GM23338 (cell line): Measurements from ENCODE around the gene DAB1. TPM values are rescaled to one million over a fixed set of nuclear protein-coding genes. Genes with fewer than 3 reads are reported as not detected.
A peak's percentile ranks its signal among the peaks of the same experiment; 100 is the strongest.

Experiments
- ATAC-seq: fragments of 200-7000 bp; cut with Tn5 transposase; 3 replicates; pipeline ENCODE4 v1.9.1; 2020
- DNase-seq: peaks from one replicate; pipeline ENCODE4 v3.0.0-alpha.2; 2015; ENCODE audit warnings: low spot score
- H2AFZ ChIP-seq: fragments of 200-600 bp; sonication (generic); 2 replicates; pipeline ENCODE4 v1.8.0; 2016; ENCODE audit warnings: antibody characterized with exemption, mild to moderate bottlenecking, moderate library complexity
- H3F3A ChIP-seq: fragments of 200-600 bp; sonication (generic); replicated peaks from 2 replicates; pipeline ENCODE4 v1.8.0; 2017; ENCODE audit warnings: antibody characterized with exemption, mixed run types, low read depth
- H3K27ac ChIP-seq: fragments of 200-600 bp; sonication (generic); 2 replicates; pipeline ENCODE4 v1.6.1; 2016; ENCODE audit warnings: low read depth
- H3K27me3 ChIP-seq: fragments of 200-600 bp; sonication (generic); 2 replicates; pipeline ENCODE4 v1.8.0; 2016; ENCODE audit warnings: mild to moderate bottlenecking, mixed run types, moderate library complexity; ENCODE audit not compliant: insufficient read depth
- H3K36me3 ChIP-seq: fragments of 200-600 bp; sonication (generic); 2 replicates; pipeline ENCODE4 v1.8.0; 2016; ENCODE audit warnings: mild to moderate bottlenecking; ENCODE audit not compliant: insufficient read depth
- H3K4me1 ChIP-seq: fragments of 200-600 bp; sonication (generic); 2 replicates; pipeline ENCODE4 v1.8.0; 2016; ENCODE audit warnings: mild to moderate bottlenecking, moderate library complexity; ENCODE audit not compliant: insufficient read depth
- H3K4me2 ChIP-seq: fragments of 200-600 bp; sonication (generic); 2 replicates; pipeline ENCODE4 v1.7.1; 2017; ENCODE audit warnings: mixed run types
- H3K4me3 ChIP-seq: fragments of 200-600 bp; sonication (generic); 2 replicates; pipeline ENCODE4 v1.6.1; 2016; ENCODE audit warnings: mixed run types
- H3K79me2 ChIP-seq: fragments of 200-600 bp; sonication (generic); replicated peaks from 2 replicates; pipeline ENCODE4 v1.8.0; 2017; ENCODE audit warnings: mild to moderate bottlenecking; ENCODE audit not compliant: insufficient read depth
- H3K9me2 ChIP-seq: fragments of 200-600 bp; sonication (generic); 2 replicates; pipeline ENCODE4 v1.8.0; 2017; ENCODE audit not compliant: insufficient read depth
- H4K20me1 ChIP-seq: fragments of 200-600 bp; sonication (generic); replicated peaks from 2 replicates; pipeline ENCODE4 v1.8.0; 2017; ENCODE audit warnings: mild to moderate bottlenecking; ENCODE audit not compliant: insufficient read depth
- H3K27ac Mint-ChIP-seq: 2 replicates; pipeline ENCODE4 v1.8.0; 2020; ENCODE audit warnings: inconsistent platforms, mild to moderate bottlenecking, moderate library complexity, mixed read lengths
- H3K27me3 Mint-ChIP-seq: 3 replicates; pipeline ENCODE4 v1.8.0; 2022; ENCODE audit warnings: low read depth, mild to moderate bottlenecking, moderate library complexity, mixed read lengths, inconsistent platforms; ENCODE audit not compliant: insufficient read depth, poor library complexity
- H3K36me3 Mint-ChIP-seq: 3 replicates; pipeline ENCODE4 v1.8.0; 2021; ENCODE audit warnings: low read depth, mild to moderate bottlenecking, inconsistent platforms, moderate library complexity, mixed read lengths
- H3K4me1 Mint-ChIP-seq: 3 replicates; pipeline ENCODE4 v1.8.0; 2020; ENCODE audit warnings: mild to moderate bottlenecking, inconsistent platforms, mixed read lengths
- H3K4me3 Mint-ChIP-seq: 3 replicates; pipeline ENCODE4 v1.8.0; 2021; ENCODE audit warnings: moderate library complexity, mild to moderate bottlenecking, inconsistent platforms, mixed read lengths
- H3K9me3 Mint-ChIP-seq: 3 replicates; pipeline ENCODE4 v1.8.0; 2020; ENCODE audit warnings: moderate library complexity, mild to moderate bottlenecking, inconsistent platforms, mixed read lengths
- CTCF ChIP-seq, 2 experiments: fragments of 200-600 bp in 1 of 2; sonication (generic) in 1 of 2; conservative IDR thresholded peaks; 2 replicates each; pipeline versions ENCODE4 v1.5.1 to v1.6.1; 2016 to 2017; ENCODE audit warnings: antibody characterized with exemption in 2 of 2, low read depth in 2 of 2, mild to moderate bottlenecking in 2 of 2, moderate library complexity in 1 of 2
- EZH2 ChIP-seq: fragments of 200-600 bp; sonication (generic); IDR thresholded peaks from one replicate; pipeline ENCODE4 v1.8.0; 2017; ENCODE audit warnings: antibody characterized with exemption, mild to moderate bottlenecking, low read depth; ENCODE audit not compliant: unreplicated experiment
- NANOG ChIP-seq: IDR thresholded peaks from 2 replicates; pipeline ENCODE4 v1.6.1; 2016; ENCODE audit warnings: antibody characterized with exemption, borderline replicate concordance
- REST ChIP-seq: IDR thresholded peaks from one replicate; pipeline ENCODE4 v1.6.1; 2018; ENCODE audit warnings: antibody characterized with exemption; ENCODE audit not compliant: unreplicated experiment
- STAT1 ChIP-seq: IDR thresholded peaks from one replicate; pipeline ENCODE4 v1.6.1; 2016; ENCODE audit warnings: antibody characterized with exemption; ENCODE audit not compliant: unreplicated experiment
- ZNF114 ChIP-seq: fragments of 250-450 bp; sonication (Bioruptor Pico); IDR thresholded peaks from 2 replicates; pipeline ENCODE4 v1.5.0; 2020; ENCODE audit warnings: mild to moderate bottlenecking, moderate library complexity
- ZNF331 ChIP-seq: fragments of 250-450 bp; sonication (Bioruptor Pico); IDR thresholded peaks from 2 replicates; pipeline ENCODE4 v1.5.0; 2020; ENCODE audit warnings: low read depth, mild to moderate bottlenecking, moderate library complexity
- polyA plus RNA-seq: library from polyadenylated mRNA; unstranded; fragments of >200 nt; fragmentation: Nextera tagmentation; extraction: Ambion mirVana; gene quantifications from 2 replicates; pipeline ENCODE4 v1.2.1, GENCODE V29; 2016
- total RNA-seq: library from RNA; depleted of rRNA; stranded (reverse); fragments of >200 nt; shearing (Covaris generic); gene quantifications from 2 replicates; pipeline ENCODE4 v1.2.3, GENCODE V29; 2014

DAB1 gene
- total and polyA plus RNA-seq, 2 experiments from 2014 or later, result 12.8 to 14.5 TPM

DNA sequence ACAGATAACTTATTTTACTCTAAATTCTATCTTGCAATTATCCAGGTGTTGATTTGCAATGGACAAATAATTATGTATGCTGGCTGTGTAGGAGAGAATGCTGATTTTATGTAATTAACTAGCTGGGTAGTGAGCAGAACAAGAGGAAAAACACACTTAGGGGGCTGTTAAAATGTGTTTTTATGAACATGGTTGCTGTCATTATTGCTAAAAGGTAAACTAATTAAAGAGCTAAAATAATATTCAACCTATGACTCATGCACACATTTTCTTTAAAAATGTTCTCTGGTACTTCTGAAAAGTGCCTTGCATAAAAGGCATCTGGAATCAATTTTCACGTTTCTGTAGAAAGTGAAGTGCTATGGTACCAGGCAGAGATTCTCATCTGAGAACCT is 265.3 kb downstream of the DAB1 start:
- H3K9me2 ChIP-seq, result no peaks in the 10 kb centered on the region; the same call in none of the 2 replicates
- Mint-ChIP-seq H3K27me3 (peaks cover 3% of the 10 kb centered on the region), H3K27ac (peak overlapping the region; percentile 15; the same call in 1 of the 2 replicates), H3K4me1 (peaks cover 62% of the 10 kb centered on the region), H3K4me3 (no peak overlapping the region), H3K9me3 (peaks cover 3% of the 10 kb centered on the region; the same call in 1 of the 3 replicates), H3K36me3 (no peaks in the 10 kb centered on the region)
- H3K4me3 ChIP-seq, result no peak overlapping the region
- no peaks in the 10 kb centered on the region for H3K36me3 ChIP-seq
- peak overlapping the region; percentile 18 for H3K4me2 ChIP-seq
- H3K4me1 ChIP-seq, result peaks cover 47% of the 10 kb centered on the region
- no peak for ATAC-seq
- no peak overlapping the region for H3K27ac ChIP-seq
- no peaks in the 10 kb centered on the region for H3K79me2 ChIP-seq
- H3K27me3 ChIP-seq, result no peaks in the 10 kb centered on the region
- no peak for TF ChIP-seq ZNF114 (CRISPR knock-in tag)
- no peak for TF ChIP-seq EZH2
- no peak for TF ChIP-seq CTCF (conservative IDR thresholded peaks at IDR 0.05; ENCODE audit: low read depth in 2 of 2)
- TF ChIP-seq REST, result no peak
- no peak for TF ChIP-seq ZNF331 (CRISPR knock-in tag)
- H2AFZ ChIP-seq, result no peak overlapping the region
- DNase-seq, result no peak
- no peaks in the 10 kb centered on the region for H4K20me1 ChIP-seq
- no peaks in the 10 kb centered on the region for H3F3A ChIP-seq

DNA sequence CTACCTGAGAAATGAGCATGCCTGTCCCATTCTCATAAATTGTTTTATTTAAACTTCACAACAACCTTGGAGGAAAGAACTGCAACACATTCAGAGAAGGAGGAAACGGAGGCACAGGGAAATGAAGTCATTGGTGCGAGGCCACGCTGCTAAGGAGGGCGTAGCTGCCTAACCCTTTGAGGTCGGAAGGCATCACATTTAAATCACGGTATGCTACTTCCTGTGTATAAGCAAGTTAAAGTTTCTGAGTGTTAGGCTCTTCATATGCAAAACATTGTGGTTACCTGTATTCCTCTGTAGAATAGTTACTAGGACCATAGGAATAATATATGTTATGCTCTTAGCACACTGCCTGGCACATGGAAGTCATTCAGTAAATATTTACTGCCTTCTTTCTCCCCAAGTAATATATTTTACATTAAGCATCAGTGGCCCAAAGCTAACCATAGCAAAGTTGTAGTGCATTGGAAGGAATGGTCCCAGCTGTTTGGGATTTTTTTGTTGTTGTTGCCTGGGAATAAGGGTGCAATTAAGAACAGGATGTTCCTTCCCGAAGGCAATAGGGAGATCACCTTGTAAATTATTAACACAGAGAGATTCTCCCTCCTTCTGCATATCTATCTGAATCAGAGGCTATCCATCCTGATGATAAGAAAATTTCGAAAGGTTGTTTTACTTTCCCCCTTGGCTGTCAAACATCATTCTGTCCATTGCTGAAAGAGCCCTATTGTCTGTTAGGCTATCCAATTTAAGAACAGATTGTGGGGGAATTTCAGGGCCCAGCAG is 265.8 kb downstream of the DAB1 start:
- ATAC-seq, result peak; percentile 67

More for the DNA sequence above, 265.8 kb downstream of the DAB1 start:
- peak overlapping the region; percentile 61 for H3K4me2 ChIP-seq
- DNase-seq, result peak; percentile 37
- H3F3A ChIP-seq, result no peaks in the 10 kb centered on the region
- no peaks in the 10 kb centered on the region for H4K20me1 ChIP-seq
- peak overlapping the region; percentile 25; the same call in 1 of the 2 replicates for H3K27ac Mint-ChIP-seq
- H3K36me3 ChIP-seq, result no peaks in the 10 kb centered on the region
- peaks cover 56% of the 10 kb centered on the region for H3K4me1 Mint-ChIP-seq
- H3K4me1 ChIP-seq, result peaks cover 44% of the 10 kb centered on the region
- H3K27ac ChIP-seq, result peak overlapping the region; percentile 35; the same call in 1 of the 2 replicates
- no peaks in the 10 kb centered on the region; the same call in none of the 2 replicates for H3K9me2 ChIP-seq
- H3K36me3 Mint-ChIP-seq, result no peaks in the 10 kb centered on the region
- peaks cover 1% of the 10 kb centered on the region for H3K27me3 Mint-ChIP-seq
- no peak overlapping the region for H2AFZ ChIP-seq
- no peak overlapping the region for H3K4me3 Mint-ChIP-seq
- H3K27me3 ChIP-seq, result no peaks in the 10 kb centered on the region
- H3K4me3 ChIP-seq, result no peak overlapping the region
- peaks cover 3% of the 10 kb centered on the region; the same call in 1 of the 3 replicates for H3K9me3 Mint-ChIP-seq
- TF ChIP-seq STAT1 (no peak), NANOG (0 out of 2 replicates have a peak, but pooled peaks have one; percentile 32)
- H3K79me2 ChIP-seq, result no peaks in the 10 kb centered on the region
